Measurements from ENCODE around the gene ETV6. TPM values are rescaled to one million over a fixed set of nuclear protein-coding genes. Genes with fewer than 3 reads are reported as not detected.

ETV6 gene
- total RNA-seq, 1 experiment from 2014 or later, result 17.2 TPM

- no TSS peak for BruUV-seq (replicated peaks)
- intact Hi-C loops (cut with micrococcal nuclease; ENCODE audit: unreplicated experiment), result no loop called here
- Histone ChIP-seq H3K27me3 (ENCODE audit: control insufficient read depth, insufficient read depth, low read length) (no peaks in the 10 kb centered on the region), H3K27ac (ENCODE audit: low read length) (no peak overlapping the region), H3K4me3 (ENCODE audit: low read depth in 2 of 2, low read length in 2 of 2) (no peak overlapping the region), H3K4me1 (ENCODE audit: control insufficient read depth, insufficient read depth, low read length) (no peaks in the 10 kb centered on the region), H3K36me3 (ENCODE audit: control insufficient read depth, insufficient read depth, low read length) (no peaks in the 10 kb centered on the region), H3K9me3 (ENCODE audit: control insufficient read depth, insufficient read depth, low read depth, low read length) (no peaks in the 10 kb centered on the region)
- ATAC-seq (no peak), DNase-seq (ENCODE audit: low read depth, low spot score) (no peak)
- CTCF ChIA-PET, result interaction anchor here (0.5 kb wide), 1 partner anchor 183 kb away, joined by 4 read pairs; no protein-coding TSS in a partner anchor
- TF ChIP-seq CTCF (IDR thresholded peaks at IDR 0.05), result no peak
- TF ChIP-seq REST (IDR thresholded peaks at IDR 0.05; ENCODE audit: insufficient read depth in 1 of 2, low read depth in 2 of 2, low read length in 1 of 2), result no peak
- no peak for TF ChIP-seq SIN3A (IDR thresholded peaks at IDR 0.05; ENCODE audit: borderline replicate concordance, insufficient read depth, low read depth, low read length)
- no peak for TF ChIP-seq TCF7L2 (IDR thresholded peaks at IDR 0.05; ENCODE audit: low read depth, low read length)
- TF ChIP-seq POLR2AphosphoS5 (IDR thresholded peaks at IDR 0.05; ENCODE audit: low read depth, low read length), result no peak
- in situ Hi-C loops (cut with HindIII; ENCODE audit: low pct_unique_long_range_greater_than_20kb, low sequenced_read_pairs), result no loop called here
- POLR2A ChIA-PET, result no interaction called here
These were observed 116.6 kb downstream of the ETV6 start for GRCh38 chr12:11765817-11766794.

GRCh38 chr12:11767029-11767724 is 117.7 kb downstream of the ETV6 start:
- intact Hi-C loops (cut with micrococcal nuclease; ENCODE audit: unreplicated experiment), result no loop called here
- H3K27ac ChIP-seq (ENCODE audit: low read length), result no peak overlapping the region
- BruUV-seq (replicated peaks), result no TSS peak

More at GRCh38 chr12:11767029-11767724, 117.7 kb downstream of the ETV6 start:
- Histone ChIP-seq H3K27me3 (ENCODE audit: control insufficient read depth, insufficient read depth, low read length) (no peaks in the 10 kb centered on the region), H3K4me1 (ENCODE audit: control insufficient read depth, insufficient read depth, low read length) (no peaks in the 10 kb centered on the region), H3K4me3 (ENCODE audit: low read depth in 2 of 2, low read length in 2 of 2) (no peak overlapping the region), H3K9me3 (ENCODE audit: control insufficient read depth, insufficient read depth, low read depth, low read length) (no peaks in the 10 kb centered on the region), H3K36me3 (ENCODE audit: control insufficient read depth, insufficient read depth, low read length) (no peaks in the 10 kb centered on the region)
- in situ Hi-C loops (cut with HindIII; ENCODE audit: low pct_unique_long_range_greater_than_20kb, low sequenced_read_pairs), result no loop called here
- DNase-seq (ENCODE audit: low read depth, low spot score) (no peak), ATAC-seq (no peak)
- CTCF ChIA-PET, result no interaction called here
- POLR2A ChIA-PET, result no interaction called here
- no peak for TF ChIP-seq CTCF (IDR thresholded peaks at IDR 0.05)
- no peak for TF ChIP-seq TCF7L2 (IDR thresholded peaks at IDR 0.05; ENCODE audit: low read depth, low read length)
- no peak for TF ChIP-seq POLR2AphosphoS5 (IDR thresholded peaks at IDR 0.05; ENCODE audit: low read depth, low read length)
- no peak for TF ChIP-seq SIN3A (IDR thresholded peaks at IDR 0.05; ENCODE audit: borderline replicate concordance, insufficient read depth, low read depth, low read length)
- TF ChIP-seq REST (IDR thresholded peaks at IDR 0.05; ENCODE audit: insufficient read depth in 1 of 2, low read depth in 2 of 2, low read length in 1 of 2), result no peak

Measured in Panc1 (cell line).